ENCODE results near the gene COMMD1.

Gene COMMD1

DNA sequence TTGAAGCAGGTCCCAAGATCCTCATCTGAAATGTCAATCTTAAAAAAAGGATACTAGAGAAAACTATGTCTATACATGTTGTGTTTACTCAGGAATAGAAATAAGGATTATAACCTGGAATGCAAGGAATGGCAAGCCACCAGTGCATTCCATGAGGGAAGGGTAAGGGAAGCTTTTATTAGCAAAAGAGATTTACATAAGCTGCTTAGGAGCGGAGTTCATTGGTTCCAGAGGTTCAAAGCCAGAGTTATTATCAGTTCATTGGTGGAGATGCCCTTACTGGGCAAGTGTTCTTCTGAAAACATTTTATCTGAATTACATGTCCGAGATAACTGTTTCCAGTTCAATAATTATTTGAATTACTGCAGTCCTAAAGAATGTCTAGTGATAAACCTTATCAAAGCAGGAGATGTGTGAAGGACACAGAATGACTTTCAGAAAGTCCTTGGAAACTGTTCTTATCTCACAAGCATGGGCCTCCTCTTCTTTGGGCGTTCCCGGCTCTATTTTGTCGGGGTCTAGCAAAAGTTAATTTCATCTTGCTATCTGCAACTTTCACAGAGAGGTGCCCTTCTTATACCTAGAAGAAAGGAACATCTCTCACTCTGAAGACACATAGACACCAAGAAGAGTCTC, 23.5 kb downstream of the COMMD1 start:
- TF ChIP-seq, protein P1, sequence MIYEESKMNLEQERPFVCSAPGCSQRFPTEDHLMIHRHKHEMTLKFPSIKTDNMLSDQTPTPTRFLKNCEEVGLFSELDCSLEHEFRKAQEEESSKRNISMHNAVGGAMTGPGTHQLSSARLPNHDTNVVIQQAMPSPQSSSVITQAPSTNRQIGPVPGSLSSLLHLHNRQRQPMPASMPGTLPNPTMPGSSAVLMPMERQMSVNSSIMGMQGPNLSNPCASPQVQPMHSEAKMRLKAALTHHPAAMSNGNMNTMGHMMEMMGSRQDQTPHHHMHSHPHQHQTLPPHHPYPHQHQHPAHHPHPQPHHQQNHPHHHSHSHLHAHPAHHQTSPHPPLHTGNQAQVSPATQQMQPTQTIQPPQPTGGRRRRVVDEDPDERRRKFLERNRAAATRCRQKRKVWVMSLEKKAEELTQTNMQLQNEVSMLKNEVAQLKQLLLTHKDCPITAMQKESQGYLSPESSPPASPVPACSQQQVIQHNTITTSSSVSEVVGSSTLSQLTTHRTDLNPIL (CRISPR knock-in tag; IDR thresholded peaks at IDR 0.05; ENCODE audit: low read depth): no peak
- TF ChIP-seq TOX (CRISPR knock-in tag; IDR thresholded peaks at IDR 0.05; ENCODE audit: borderline replicate concordance): no peak
- no peak for TF ChIP-seq ZNF8 (CRISPR knock-in tag; IDR thresholded peaks at IDR 0.05)
- no peak for TF ChIP-seq SNAI2 (CRISPR knock-in tag; IDR thresholded peaks at IDR 0.05)
- no peak for TF ChIP-seq ZNF70 (CRISPR knock-in tag; IDR thresholded peaks at IDR 0.05)
- TF ChIP-seq, protein P2, sequence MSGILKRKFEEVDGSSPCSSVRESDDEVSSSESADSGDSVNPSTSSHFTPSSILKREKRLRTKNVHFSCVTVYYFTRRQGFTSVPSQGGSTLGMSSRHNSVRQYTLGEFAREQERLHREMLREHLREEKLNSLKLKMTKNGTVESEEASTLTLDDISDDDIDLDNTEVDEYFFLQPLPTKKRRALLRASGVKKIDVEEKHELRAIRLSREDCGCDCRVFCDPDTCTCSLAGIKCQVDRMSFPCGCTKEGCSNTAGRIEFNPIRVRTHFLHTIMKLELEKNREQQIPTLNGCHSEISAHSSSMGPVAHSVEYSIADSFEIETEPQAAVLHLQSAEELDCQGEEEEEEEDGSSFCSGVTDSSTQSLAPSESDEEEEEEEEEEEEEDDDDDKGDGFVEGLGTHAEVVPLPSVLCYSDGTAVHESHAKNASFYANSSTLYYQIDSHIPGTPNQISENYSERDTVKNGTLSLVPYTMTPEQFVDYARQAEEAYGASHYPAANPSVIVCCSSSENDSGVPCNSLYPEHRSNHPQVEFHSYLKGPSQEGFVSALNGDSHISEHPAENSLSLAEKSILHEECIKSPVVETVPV (CRISPR knock-in tag; IDR thresholded peaks at IDR 0.05): no peak
- TF ChIP-seq ARNTL (CRISPR knock-in tag; IDR thresholded peaks at IDR 0.05; ENCODE audit: borderline replicate concordance, low read depth): no peak
- no peak for TF ChIP-seq PPARA (CRISPR knock-in tag; IDR thresholded peaks at IDR 0.05; ENCODE audit: borderline replicate concordance)
- TF ChIP-seq BACH2 (CRISPR knock-in tag; IDR thresholded peaks at IDR 0.05; ENCODE audit: borderline replicate concordance): no peak
- peak; percentile 35; the same call in 2 of the 3 replicates for ATAC-seq

DNA sequence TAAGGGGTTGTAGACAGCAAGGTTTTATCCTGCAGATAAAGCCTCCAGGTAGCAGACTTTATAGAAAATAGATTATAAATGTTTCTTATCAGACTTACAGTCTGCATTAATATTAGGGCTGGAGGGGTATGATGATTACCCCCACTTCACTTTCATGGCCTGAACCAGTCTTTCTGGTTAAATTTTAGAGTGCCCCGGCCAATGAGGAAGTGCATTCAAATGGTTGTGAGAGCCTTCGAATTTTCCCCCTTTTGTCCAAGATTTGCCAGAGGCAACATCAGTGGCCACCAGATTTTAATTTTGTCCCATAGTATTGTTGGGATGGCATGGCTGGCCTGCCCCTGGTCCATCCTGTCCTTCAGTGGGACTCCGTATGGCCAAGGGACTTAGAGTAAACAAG, 31.6 kb downstream of the COMMD1 start:
- no peak for ATAC-seq
- TF ChIP-seq BACH2 (CRISPR knock-in tag; IDR thresholded peaks at IDR 0.05; ENCODE audit: borderline replicate concordance) (no peak), ZNF565 (CRISPR knock-in tag; conservative IDR thresholded peaks at IDR 0.05; ENCODE audit: low read depth) (no peak), TOX (CRISPR knock-in tag; IDR thresholded peaks at IDR 0.05; ENCODE audit: borderline replicate concordance) (no peak), ZNF70 (CRISPR knock-in tag; IDR thresholded peaks at IDR 0.05) (no peak), ZNF8 (CRISPR knock-in tag; IDR thresholded peaks at IDR 0.05) (no peak), ZC3H10 (CRISPR knock-in tag; IDR thresholded peaks at IDR 0.05) (no peak), ESRRG (CRISPR knock-in tag; IDR thresholded peaks at IDR 0.05) (no peak), PPARA (CRISPR knock-in tag; IDR thresholded peaks at IDR 0.05; ENCODE audit: borderline replicate concordance) (no peak), ZFP30 (CRISPR knock-in tag; IDR thresholded peaks at IDR 0.05) (no peak), TCF4 (CRISPR knock-in tag; IDR thresholded peaks at IDR 0.05; ENCODE audit: borderline replicate concordance) (no peak)
- TF ChIP-seq, protein P1 (CRISPR knock-in tag; IDR thresholded peaks at IDR 0.05; ENCODE audit: low read depth): no peak
- TF ChIP-seq, protein P3, sequence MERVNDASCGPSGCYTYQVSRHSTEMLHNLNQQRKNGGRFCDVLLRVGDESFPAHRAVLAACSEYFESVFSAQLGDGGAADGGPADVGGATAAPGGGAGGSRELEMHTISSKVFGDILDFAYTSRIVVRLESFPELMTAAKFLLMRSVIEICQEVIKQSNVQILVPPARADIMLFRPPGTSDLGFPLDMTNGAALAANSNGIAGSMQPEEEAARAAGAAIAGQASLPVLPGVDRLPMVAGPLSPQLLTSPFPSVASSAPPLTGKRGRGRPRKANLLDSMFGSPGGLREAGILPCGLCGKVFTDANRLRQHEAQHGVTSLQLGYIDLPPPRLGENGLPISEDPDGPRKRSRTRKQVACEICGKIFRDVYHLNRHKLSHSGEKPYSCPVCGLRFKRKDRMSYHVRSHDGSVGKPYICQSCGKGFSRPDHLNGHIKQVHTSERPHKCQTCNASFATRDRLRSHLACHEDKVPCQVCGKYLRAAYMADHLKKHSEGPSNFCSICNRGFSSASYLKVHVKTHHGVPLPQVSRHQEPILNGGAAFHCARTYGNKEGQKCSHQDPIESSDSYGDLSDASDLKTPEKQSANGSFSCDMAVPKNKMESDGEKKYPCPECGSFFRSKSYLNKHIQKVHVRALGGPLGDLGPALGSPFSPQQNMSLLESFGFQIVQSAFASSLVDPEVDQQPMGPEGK (CRISPR knock-in tag; IDR thresholded peaks at IDR 0.05; ENCODE audit: borderline replicate concordance): no peak
- TF ChIP-seq, protein P4, sequence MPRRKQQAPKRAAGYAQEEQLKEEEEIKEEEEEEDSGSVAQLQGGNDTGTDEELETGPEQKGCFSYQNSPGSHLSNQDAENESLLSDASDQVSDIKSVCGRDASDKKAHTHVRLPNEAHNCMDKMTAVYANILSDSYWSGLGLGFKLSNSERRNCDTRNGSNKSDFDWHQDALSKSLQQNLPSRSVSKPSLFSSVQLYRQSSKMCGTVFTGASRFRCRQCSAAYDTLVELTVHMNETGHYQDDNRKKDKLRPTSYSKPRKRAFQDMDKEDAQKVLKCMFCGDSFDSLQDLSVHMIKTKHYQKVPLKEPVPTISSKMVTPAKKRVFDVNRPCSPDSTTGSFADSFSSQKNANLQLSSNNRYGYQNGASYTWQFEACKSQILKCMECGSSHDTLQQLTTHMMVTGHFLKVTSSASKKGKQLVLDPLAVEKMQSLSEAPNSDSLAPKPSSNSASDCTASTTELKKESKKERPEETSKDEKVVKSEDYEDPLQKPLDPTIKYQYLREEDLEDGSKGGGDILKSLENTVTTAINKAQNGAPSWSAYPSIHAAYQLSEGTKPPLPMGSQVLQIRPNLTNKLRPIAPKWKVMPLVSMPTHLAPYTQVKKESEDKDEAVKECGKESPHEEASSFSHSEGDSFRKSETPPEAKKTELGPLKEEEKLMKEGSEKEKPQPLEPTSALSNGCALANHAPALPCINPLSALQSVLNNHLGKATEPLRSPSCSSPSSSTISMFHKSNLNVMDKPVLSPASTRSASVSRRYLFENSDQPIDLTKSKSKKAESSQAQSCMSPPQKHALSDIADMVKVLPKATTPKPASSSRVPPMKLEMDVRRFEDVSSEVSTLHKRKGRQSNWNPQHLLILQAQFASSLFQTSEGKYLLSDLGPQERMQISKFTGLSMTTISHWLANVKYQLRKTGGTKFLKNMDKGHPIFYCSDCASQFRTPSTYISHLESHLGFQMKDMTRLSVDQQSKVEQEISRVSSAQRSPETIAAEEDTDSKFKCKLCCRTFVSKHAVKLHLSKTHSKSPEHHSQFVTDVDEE (CRISPR knock-in tag; IDR thresholded peaks at IDR 0.05): no peak

DNA sequence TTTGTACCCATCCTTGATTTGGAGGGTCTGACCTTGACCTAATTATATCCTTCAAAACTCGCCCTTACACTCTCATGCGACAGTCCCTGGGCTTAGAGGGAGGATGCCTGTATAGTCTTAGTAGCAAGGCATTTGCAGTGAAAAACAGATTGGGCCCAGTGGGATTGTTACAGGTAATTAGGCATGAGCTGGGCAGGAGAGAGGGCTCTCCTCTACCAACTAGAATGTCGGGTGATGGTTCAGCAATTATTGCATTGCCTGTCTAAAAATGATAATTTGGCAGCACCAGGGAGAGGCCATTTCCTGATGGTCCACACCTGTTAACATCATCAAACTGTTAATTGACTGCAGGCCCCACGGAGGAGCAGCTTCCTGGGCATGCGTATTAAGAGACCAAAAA, 32.4 kb downstream of the COMMD1 start:
- ATAC-seq: no peak
- no peak for TF ChIP-seq RARB (CRISPR knock-in tag; IDR thresholded peaks at IDR 0.05)
- TF ChIP-seq SNAI2 (CRISPR knock-in tag; IDR thresholded peaks at IDR 0.05): no peak
- TF ChIP-seq ZNF565 (CRISPR knock-in tag; conservative IDR thresholded peaks at IDR 0.05; ENCODE audit: low read depth): no peak
- TF ChIP-seq, protein P5, sequence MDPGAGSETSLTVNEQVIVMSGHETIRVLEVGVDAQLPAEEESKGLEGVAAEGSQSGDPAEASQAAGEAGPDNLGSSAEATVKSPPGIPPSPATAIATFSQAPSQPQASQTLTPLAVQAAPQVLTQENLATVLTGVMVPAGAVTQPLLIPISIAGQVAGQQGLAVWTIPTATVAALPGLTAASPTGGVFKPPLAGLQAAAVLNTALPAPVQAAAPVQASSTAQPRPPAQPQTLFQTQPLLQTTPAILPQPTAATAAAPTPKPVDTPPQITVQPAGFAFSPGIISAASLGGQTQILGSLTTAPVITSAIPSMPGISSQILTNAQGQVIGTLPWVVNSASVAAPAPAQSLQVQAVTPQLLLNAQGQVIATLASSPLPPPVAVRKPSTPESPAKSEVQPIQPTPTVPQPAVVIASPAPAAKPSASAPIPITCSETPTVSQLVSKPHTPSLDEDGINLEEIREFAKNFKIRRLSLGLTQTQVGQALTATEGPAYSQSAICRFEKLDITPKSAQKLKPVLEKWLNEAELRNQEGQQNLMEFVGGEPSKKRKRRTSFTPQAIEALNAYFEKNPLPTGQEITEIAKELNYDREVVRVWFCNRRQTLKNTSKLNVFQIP (CRISPR knock-in tag; IDR thresholded peaks at IDR 0.05; ENCODE audit: borderline replicate concordance, low read depth): no peak
- TF ChIP-seq, protein P1 (CRISPR knock-in tag; IDR thresholded peaks at IDR 0.05; ENCODE audit: low read depth): no peak
- TF ChIP-seq ZNF70 (CRISPR knock-in tag; IDR thresholded peaks at IDR 0.05): no peak
- TF ChIP-seq CSDC2 (CRISPR knock-in tag; IDR thresholded peaks at IDR 0.05): no peak
- TF ChIP-seq, protein P2 (CRISPR knock-in tag; IDR thresholded peaks at IDR 0.05): no peak

All from SK-N-SH treated with all-trans-retinoic acid at 6 μM for 48 hours (cell line).